GM18519 (cell line): ENCODE data around the gene OAS3.

Source experiments
- ATAC-seq: cut with Tn5 transposase; IDR thresholded peaks from one replicate; pipeline ENCODE4 v1.9.1; 2021; ENCODE audit warnings: mild to moderate bottlenecking, moderate library complexity; ENCODE audit not compliant: unreplicated experiment, low FRiP score

Gene OAS3

GRCh38 chr12:113006206-113006605 lies 67.9 kb downstream of the OAS3 start:
- ATAC-seq, result no peak

- no peak for ATAC-seq
Measured at GRCh38 chr12:113006641-113007040, 68.4 kb downstream of the OAS3 start.

GRCh38 chr12:113007166-113007565 lies 68.9 kb downstream of the OAS3 start:
- no peak for ATAC-seq

- ATAC-seq, result no peak
Measured at GRCh38 chr12:113010701-113011100, 72.4 kb downstream of the OAS3 start.

DNA sequence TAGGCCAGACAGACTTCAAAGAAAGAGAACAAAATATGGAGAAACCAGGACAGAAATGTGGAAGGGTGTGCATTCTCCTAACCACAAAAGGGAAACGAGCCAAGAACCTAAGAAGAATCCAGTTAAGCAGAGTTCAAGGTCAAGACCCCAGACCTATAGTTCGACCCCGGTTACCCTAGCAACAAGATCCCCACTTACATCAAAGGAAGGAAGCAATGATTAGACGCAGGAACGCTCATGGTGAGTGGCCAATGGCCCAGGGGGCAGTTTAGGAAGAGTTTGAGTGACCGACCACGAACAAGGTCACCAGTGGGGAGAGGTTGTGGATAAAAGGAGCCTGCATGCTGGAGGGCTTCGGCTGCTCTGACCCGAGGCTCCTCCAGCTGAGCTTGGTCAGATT lies 76.3 kb downstream of the OAS3 start:
- no peak for ATAC-seq

DNA sequence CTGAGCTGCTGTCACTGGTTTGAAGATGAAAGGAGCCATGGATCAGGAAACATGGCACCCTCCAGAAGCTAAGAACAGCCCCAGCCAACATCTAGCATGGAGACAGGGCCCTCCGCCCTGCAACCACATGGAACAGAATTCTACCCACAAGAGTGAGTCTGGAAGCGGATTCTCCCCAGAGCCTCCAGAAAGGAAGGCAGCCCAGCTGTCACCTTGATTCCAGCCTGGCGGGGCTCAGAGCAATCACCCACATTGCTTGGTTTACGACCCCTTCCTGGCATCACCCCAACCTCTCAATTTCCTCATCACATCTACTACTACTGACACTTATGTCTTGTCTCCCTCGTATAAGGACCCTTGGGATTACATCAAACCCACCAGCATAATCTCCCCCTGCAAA lies 78.5 kb downstream of the OAS3 start:
- ATAC-seq, result no peak

- ATAC-seq, result no peak
Measured at GRCh38 chr12:113019025-113019424, 80.8 kb downstream of the OAS3 start.

DNA sequence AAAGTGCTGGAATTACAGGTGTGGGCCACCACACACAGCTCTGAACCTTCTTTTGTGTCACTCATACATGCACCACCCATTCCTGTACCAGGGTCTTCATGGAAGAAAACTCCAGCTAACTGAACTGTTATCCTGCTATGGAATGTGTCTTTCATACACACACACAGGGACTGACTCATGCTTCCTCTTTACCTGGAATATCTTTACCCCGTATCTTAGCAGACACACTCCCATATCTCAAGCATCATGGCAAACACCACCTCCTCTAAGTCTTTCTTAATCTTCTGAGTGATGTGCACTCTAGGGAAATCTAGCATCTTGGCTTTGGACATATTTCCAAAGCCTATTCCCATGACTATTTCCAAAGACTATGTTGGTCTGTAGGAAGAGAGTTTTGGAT lies 83.2 kb downstream of the OAS3 start:
- ATAC-seq, result no peak
